HG03558 (cell line): Measurements from ENCODE around the gene CDH24.

Experiments
- ATAC-seq: cut with Tn5 transposase; IDR thresholded peaks from one replicate; pipeline ENCODE4 v1.9.1; 2021; ENCODE audit warnings: moderate number of reproducible peaks; ENCODE audit not compliant: unreplicated experiment; ENCODE audit errors: extremely low read depth

The CDH24 gene

GRCh38 chr14:23047751-23048693 is 9.3 kb downstream of the CDH24 start:
- ATAC-seq: no peak

DNA sequence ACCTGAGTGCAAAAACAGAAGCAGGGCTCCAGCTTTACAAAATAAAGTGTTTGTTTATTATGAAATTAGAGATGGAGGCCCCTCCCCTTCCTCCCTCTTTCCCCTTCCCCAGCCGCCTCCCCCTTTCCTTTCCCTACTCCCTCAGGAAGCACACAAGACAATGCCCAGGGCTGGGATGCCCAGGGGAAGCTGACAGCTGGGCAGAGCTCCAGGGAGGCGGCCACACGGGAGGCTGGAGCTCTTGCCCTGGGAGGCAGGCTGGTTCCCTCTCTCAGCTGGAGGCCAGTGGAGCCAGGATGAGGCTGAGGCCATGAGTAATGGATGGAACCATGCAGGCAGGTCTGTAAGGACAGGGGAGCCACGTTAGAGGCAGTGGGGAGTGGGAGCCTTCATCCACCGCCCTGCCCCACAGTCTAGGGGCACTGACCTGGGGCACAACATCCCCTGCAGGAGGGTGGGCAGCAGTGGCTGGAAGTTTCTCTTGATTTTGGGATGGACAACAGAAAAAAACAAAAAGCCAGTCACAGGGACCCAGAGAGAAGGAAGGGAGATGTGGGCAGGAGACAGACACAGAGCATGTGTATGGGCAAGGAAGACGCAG is 10.2 kb downstream of the CDH24 start:
- no peak for ATAC-seq

DNA sequence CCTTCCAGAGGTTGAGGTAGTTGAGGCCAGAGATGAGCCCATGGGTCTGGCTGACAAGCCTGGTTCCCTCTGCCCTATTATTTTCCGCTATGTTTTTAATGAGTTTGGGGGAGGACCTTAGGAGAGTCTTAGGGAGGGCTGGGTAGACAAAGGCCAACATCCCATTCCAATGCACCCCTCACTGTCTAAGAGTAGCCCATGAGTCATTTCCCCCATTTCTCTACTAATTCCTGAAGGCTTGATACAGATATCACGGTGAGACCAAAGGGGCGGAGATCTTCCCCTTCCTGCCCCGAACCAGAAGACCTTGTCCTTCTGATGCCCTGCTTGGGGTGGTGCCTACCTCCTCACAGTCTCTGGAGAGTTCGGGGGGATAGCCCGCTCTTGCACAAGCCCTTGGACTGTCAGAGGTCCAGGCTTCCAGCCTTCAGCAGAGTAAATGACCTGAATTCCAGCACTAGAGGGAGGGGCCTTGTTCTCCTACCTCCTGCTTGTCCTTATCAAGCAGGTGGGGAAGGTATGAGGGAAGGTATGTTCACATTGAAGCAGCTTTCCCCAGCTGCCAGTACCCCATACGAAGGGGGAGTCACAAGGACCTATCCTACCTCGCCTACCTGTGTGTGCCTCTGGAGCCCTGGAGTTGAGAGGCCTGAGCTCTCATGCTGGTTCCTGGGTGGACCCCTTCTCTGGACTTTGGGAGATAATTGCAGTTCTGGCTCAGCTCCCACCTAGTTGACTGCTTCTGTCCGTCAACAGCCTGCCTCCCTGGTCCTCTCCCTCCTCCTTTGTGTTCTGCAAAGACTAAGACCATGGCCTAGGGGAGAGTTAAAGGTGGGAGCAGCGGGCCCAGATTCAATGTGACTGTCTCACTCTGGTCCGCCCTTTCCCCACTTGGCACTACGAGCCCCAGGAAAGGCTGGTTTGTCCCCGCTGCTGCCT is 11.6 kb downstream of the CDH24 start:
- ATAC-seq: no peak

- ATAC-seq: no peak
These were observed 12.5 kb downstream of the CDH24 start for GRCh38 chr14:23044840-23045239.

DNA sequence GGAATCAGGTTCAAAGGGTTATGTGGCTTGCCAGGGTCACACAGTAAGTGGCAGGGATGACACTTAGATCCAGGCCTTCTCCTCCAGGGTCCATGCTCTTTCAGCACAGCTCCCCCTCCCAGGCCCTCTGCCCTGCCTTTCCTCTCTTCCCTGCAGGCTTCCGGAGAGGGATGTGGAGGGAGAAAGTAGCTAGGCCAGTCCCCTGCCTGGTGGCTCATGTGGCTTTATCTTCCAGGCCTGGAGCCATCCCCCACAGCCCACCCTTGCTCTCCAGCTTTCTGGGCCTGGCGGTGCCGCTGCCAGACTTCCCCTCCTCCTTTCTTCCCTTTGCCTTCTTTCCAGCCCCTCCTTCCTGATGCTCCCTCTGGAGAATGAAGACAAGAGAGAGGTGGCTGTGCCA is 13.6 kb downstream of the CDH24 start:
- ATAC-seq: no peak

DNA sequence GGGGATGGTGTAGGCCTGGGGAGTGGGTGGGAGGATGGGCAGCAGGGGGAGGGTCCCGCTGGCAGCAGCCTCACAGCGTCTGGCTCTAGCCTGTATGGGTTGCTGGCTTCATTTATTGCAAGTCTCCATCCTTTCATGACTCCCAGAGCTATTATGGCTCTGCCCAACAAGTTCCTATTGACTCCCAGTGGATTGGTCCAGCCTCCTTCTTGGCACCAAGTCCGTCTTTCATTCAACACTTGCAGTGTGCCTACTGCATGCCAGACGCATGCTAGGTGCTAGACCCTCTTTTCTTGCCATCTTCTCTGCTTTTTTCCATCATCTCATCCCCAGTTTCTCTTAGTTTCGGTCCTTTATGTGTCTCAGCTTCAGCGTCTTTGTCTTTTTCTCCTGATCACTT is 14.2 kb downstream of the CDH24 start:
- ATAC-seq: no peak

DNA sequence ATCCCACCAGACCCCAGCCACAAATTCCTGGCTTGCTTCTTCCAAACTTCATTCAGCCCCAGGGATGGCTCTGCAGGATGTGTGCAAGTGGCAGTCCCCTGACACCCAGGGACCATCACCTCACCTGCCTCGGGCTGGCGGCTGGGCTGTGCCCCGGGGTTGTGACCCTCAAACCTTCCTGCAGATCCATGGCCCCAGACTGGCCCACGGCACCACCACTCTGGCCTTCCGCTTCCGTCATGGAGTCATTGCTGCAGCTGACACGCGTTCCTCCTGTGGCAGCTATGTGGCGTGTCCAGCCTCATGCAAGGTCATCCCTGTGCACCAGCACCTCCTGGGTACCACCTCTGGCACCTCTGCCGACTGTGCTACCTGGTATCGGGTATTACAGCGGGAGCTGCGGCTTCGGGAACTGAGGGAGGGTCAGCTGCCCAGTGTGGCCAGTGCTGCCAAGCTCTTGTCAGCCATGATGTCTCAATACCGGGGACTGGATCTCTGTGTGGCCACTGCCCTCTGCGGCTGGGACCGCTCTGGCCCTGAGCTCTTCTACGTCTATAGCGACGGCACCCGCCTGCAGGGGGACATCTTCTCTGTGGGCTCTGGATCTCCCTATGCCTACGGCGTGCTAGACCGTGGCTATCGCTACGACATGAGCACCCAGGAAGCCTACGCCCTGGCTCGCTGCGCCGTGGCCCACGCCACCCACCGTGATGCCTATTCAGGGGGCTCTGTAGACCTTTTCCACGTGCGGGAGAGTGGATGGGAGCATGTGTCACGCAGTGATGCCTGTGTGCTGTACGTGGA is 15.0 kb downstream of the CDH24 start, which contains the start of gene PSMB11:
PSMB11 (plus strand) TSS at position 51 of the 804 bp plus-strand sequence; CDS start at position 65, 14 bp downstream.
- no peak for ATAC-seq

- ATAC-seq: no peak
These were observed 15.6 kb downstream of the CDH24 start for GRCh38 chr14:23041729-23042128.

GRCh38 chr14:23040100-23040499 is 17.2 kb downstream of the CDH24 start:
- no peak for ATAC-seq

- ATAC-seq: no peak
These were observed 21.8 kb downstream of the CDH24 start for GRCh38 chr14:23035303-23036144.

- ATAC-seq: peak; percentile 77
These were observed 22.6 kb downstream of the CDH24 start, which contains the start of gene PSMB5 for GRCh38 chr14:23034498-23035302. PSMB5 (minus strand) TSS chr14:23034900; CDS start chr14:23034881, 19 bp downstream.

- no peak for ATAC-seq
These were observed 23.4 kb downstream of the CDH24 start for GRCh38 chr14:23033801-23034497.

- no peak for ATAC-seq
These were observed 24.0 kb downstream of the CDH24 start for GRCh38 chr14:23033251-23033727.

DNA sequence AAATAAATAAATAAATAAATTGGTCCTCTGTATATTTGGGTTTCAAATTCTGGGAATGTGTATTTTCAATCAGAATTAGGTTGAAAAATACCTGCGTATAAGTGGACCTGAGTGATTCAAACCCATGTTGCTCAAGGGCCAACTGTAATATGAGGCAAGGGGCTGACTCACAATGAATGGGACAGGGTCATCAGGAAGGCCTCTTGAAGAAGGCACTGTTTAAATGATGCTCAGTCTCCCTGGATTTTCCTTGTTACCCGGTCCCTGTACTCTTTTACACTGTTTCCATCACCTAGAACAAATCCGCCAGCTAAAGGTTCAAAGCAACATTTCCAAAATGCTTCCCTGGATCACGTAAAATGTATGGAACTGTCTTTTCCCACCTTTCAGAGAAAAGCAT is 26.4 kb downstream of the CDH24 start:
- no peak for ATAC-seq

- no peak for ATAC-seq
These were observed 28.5 kb downstream of the CDH24 start for GRCh38 chr14:23028799-23029198.

DNA sequence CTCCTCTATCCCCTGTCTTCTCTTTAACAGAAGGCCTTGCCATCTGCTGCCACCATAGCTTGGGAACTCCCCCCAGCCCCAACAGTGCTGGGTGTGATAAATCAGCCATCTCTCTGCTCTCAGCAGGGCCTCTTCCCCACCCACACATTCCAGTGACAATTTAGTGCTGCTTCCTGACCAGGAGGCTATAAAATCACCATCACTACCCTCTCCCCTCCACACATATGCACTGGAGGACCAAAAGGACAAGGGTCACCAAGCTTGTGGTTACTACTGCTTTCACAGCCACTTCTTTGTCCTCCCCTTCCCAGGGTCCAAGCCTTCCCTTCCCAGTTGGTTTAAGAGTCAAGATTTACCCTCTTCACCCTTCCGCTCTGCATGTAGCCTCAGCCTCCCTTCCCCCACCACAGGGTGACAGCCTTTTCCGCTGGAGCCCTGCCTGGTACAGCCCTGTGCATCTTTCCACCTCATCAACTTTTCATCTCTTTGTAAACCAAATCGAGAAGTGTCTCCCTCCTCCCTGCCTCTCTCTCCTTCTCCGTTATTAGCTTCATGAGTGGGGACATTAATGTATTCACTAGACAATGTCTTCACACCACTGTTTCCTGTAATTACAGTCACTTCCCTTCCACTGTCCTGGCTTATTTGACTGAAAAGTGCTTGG is 32.0 kb downstream of the CDH24 start:
- no peak for ATAC-seq
